ENCODE results near the gene NAA10.

DNA sequence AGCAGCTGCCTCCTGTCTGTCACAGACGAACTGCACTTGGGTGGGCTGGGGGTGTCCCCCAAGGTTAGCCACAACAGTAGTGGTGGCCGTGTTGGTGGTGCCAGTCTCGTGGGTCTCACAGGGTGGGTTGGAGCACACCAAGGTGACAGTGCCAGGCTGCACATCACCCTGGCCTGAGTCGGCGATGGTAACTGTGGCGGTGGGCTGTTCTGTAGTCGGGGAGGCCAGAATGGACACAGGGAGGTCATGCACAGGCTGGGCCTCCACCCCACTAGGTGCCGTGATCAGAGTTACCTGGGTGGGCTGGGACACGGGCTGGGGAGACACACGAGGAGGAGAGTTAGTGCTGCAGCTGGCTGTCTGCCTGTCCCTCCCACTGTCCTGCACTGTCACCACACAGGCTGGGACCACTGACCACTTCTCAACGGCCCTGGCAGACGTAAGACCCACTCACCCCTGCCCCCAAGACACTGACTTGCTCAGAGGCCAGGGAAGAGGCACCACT, 20.4 kb upstream of the NAA10 start:
- TF ChIP-seq TAF1 (IDR thresholded peaks at IDR 0.05; ENCODE audit: borderline replicate concordance, insufficient read depth, low read length): no peak
- no peak for TF ChIP-seq POLR2AphosphoS5 (IDR thresholded peaks at IDR 0.05; ENCODE audit: low read depth, low read length)

Data from PFSK-1 (cell line).